Stimulated activated CD4-positive, alpha-beta T cell treated with anti-CD3 and anti-CD28 coated beads, Interleukin-2, amount 100 ng/mL, for 4 hours (primary cell): Measurements from ENCODE around the gene UQCRHL.
"Not testable (repeated sequence)": the region's sequence is repeated elsewhere in the genome, so short reads cannot be mapped to it uniquely, and the experiment has no call there.

ENCODE experiments used
- DNase-seq: peaks from one replicate; pipeline ENCODE4 v3.0.0-alpha.2; 2020; ENCODE audit warnings: low read depth

UQCRHL gene

GRCh38 chr1:15807549-15807948 lies at the start of gene UQCRHL:
TSS of gene UQCRHL (minus strand) at chr1:15807649. CDS start at chr1:15807649, 0 bp downstream.
- DNase-seq = not testable (repeated sequence)

- no peak for DNase-seq
Observed at GRCh38 chr1:15856888-15857287, 49.4 kb upstream of the UQCRHL start.

- DNase-seq = no peak
Observed at GRCh38 chr1:15852828-15853302, 45.4 kb upstream of the UQCRHL start.

- no peak for DNase-seq
Observed at GRCh38 chr1:15852036-15852827, 44.8 kb upstream of the UQCRHL start.

- no peak for DNase-seq
Observed at GRCh38 chr1:15851210-15852035, 44.0 kb upstream of the UQCRHL start.

- DNase-seq = no peak
Observed at GRCh38 chr1:15850471-15851001, 43.1 kb upstream of the UQCRHL start.

- DNase-seq = no peak
Observed at GRCh38 chr1:15849775-15850324, 42.4 kb upstream of the UQCRHL start.

- peak; percentile 55 for DNase-seq
Observed at GRCh38 chr1:15848929-15849774, 41.7 kb upstream of the UQCRHL start.

GRCh38 chr1:15848143-15848928 lies 40.9 kb upstream of the UQCRHL start:
- DNase-seq = peak; percentile 12

GRCh38 chr1:15847893-15848142 lies 40.4 kb upstream of the UQCRHL start:
- no peak for DNase-seq

GRCh38 chr1:15847100-15847892 lies 39.8 kb upstream of the UQCRHL start, which contains the start of gene SPEN:
TSS of gene SPEN (plus strand) at chr1:15847707. CDS start at chr1:15848068, 361 bp downstream.
- DNase-seq = peak; percentile 99

GRCh38 chr1:15846056-15846455 lies 38.6 kb upstream of the UQCRHL start:
- DNase-seq = not testable (repeated sequence)

GRCh38 chr1:15843826-15844572 lies 36.5 kb upstream of the UQCRHL start:
- DNase-seq = no peak

GRCh38 chr1:15838721-15839120 lies 31.3 kb upstream of the UQCRHL start:
- DNase-seq = no peak

- no peak for DNase-seq
Observed at GRCh38 chr1:15837931-15838330, 30.5 kb upstream of the UQCRHL start.

GRCh38 chr1:15836772-15837669 lies 29.6 kb upstream of the UQCRHL start:
- peak; percentile 66 for DNase-seq

- not testable (repeated sequence) for DNase-seq
Observed at GRCh38 chr1:15836511-15836771, 29.0 kb upstream of the UQCRHL start.

GRCh38 chr1:15835741-15836510 lies 28.5 kb upstream of the UQCRHL start:
- peak; percentile 100 for DNase-seq
